ENCODE data around the gene POC1A.

The POC1A gene

GRCh38 chr3:52150860-52151259, 3.4 kb downstream of the POC1A start:
- no peak for DNase-seq
- TF ChIP-seq POLR2A (IDR thresholded peaks at IDR 0.05; ENCODE audit: low read length) (no peak), GATA1 (IDR thresholded peaks at IDR 0.05; ENCODE audit: low read depth, low read length) (no peak)

- DNase-seq, result no peak
- TF ChIP-seq GATA1 (IDR thresholded peaks at IDR 0.05; ENCODE audit: low read depth, low read length) (no peak), POLR2A (IDR thresholded peaks at IDR 0.05; ENCODE audit: low read length) (no peak)
Observed at GRCh38 chr3:52150357-52150756, 3.9 kb downstream of the POC1A start.

GRCh38 chr3:52149726-52150125, 4.5 kb downstream of the POC1A start:
- no peak for DNase-seq
- TF ChIP-seq GATA1 (IDR thresholded peaks at IDR 0.05; ENCODE audit: low read depth, low read length) (no peak), POLR2A (IDR thresholded peaks at IDR 0.05; ENCODE audit: low read length) (no peak)

- no peak for DNase-seq
- no peak for TF ChIP-seq POLR2A (IDR thresholded peaks at IDR 0.05; ENCODE audit: low read length)
- no peak for TF ChIP-seq GATA1 (IDR thresholded peaks at IDR 0.05; ENCODE audit: low read depth, low read length)
Observed at GRCh38 chr3:52149021-52149420, 5.2 kb downstream of the POC1A start.

GRCh38 chr3:52147804-52148203, 6.4 kb downstream of the POC1A start:
- DNase-seq, result no peak
- TF ChIP-seq GATA1 (IDR thresholded peaks at IDR 0.05; ENCODE audit: low read depth, low read length) (no peak), POLR2A (IDR thresholded peaks at IDR 0.05; ENCODE audit: low read length) (no peak)

- no peak for DNase-seq
- TF ChIP-seq POLR2A (IDR thresholded peaks at IDR 0.05; ENCODE audit: low read length), result no peak
- no peak for TF ChIP-seq GATA1 (IDR thresholded peaks at IDR 0.05; ENCODE audit: low read depth, low read length)
Observed at GRCh38 chr3:52146811-52147210, 7.4 kb downstream of the POC1A start.

- no peak for DNase-seq
- TF ChIP-seq GATA1 (IDR thresholded peaks at IDR 0.05; ENCODE audit: low read depth, low read length), result no peak
- no peak for TF ChIP-seq POLR2A (IDR thresholded peaks at IDR 0.05; ENCODE audit: low read length)
Observed at GRCh38 chr3:52146189-52146588, 8.0 kb downstream of the POC1A start.

GRCh38 chr3:52145736-52146110, 8.5 kb downstream of the POC1A start:
- no peak for DNase-seq
- TF ChIP-seq GATA1 (IDR thresholded peaks at IDR 0.05; ENCODE audit: low read depth, low read length), result no peak
- TF ChIP-seq POLR2A (IDR thresholded peaks at IDR 0.05; ENCODE audit: low read length), result no peak

GRCh38 chr3:52144796-52145735, 9.2 kb downstream of the POC1A start:
- TF ChIP-seq POLR2A (IDR thresholded peaks at IDR 0.05; ENCODE audit: low read length) (no peak), GATA1 (IDR thresholded peaks at IDR 0.05; ENCODE audit: low read depth, low read length) (no peak)
- DNase-seq, result no peak

GRCh38 chr3:52144034-52144795, 10.0 kb downstream of the POC1A start:
- TF ChIP-seq GATA1 (IDR thresholded peaks at IDR 0.05; ENCODE audit: low read depth, low read length) (no peak), POLR2A (IDR thresholded peaks at IDR 0.05; ENCODE audit: low read length) (no peak)
- peak; percentile 83 to 89 for DNase-seq

- TF ChIP-seq POLR2A (IDR thresholded peaks at IDR 0.05; ENCODE audit: low read length) (no peak), GATA1 (IDR thresholded peaks at IDR 0.05; ENCODE audit: low read depth, low read length) (no peak)
- DNase-seq, result no peak
Observed at GRCh38 chr3:52143616-52144015, 10.6 kb downstream of the POC1A start.

GRCh38 chr3:52143156-52143555, 11.1 kb downstream of the POC1A start:
- no peak for DNase-seq
- TF ChIP-seq POLR2A (IDR thresholded peaks at IDR 0.05; ENCODE audit: low read length) (no peak), GATA1 (IDR thresholded peaks at IDR 0.05; ENCODE audit: low read depth, low read length) (no peak)

GRCh38 chr3:52141751-52142150, 12.5 kb downstream of the POC1A start:
- no peak for DNase-seq
- TF ChIP-seq GATA1 (IDR thresholded peaks at IDR 0.05; ENCODE audit: low read depth, low read length), result no peak
- TF ChIP-seq POLR2A (IDR thresholded peaks at IDR 0.05; ENCODE audit: low read length), result no peak

GRCh38 chr3:52140769-52141168, 13.5 kb downstream of the POC1A start:
- no peak for TF ChIP-seq GATA1 (IDR thresholded peaks at IDR 0.05; ENCODE audit: low read depth, low read length)
- no peak for TF ChIP-seq POLR2A (IDR thresholded peaks at IDR 0.05; ENCODE audit: low read length)
- no peak for DNase-seq

All from erythroblast (primary cell).